Gastrocnemius medialis (tissue), 4 donors: ENCODE data around the gene SH3BP4. TPM values are rescaled to one million over a fixed set of nuclear protein-coding genes. Genes with fewer than 3 reads are reported as not detected.
A peak's percentile ranks its signal among the peaks of the same experiment; 100 is the strongest.

Experiments
- ATAC-seq, 2 donors: fragments of 150-250 bp; one replicate each; pipeline ENCODE4 v1.9.1; 2016
- DNase-seq, 2 donors: peaks; one replicate each; pipeline ENCODE4 v3.0.0-alpha.2; 2019
- H3K27ac ChIP-seq, 4 donors: fragments of 200-600 bp; sonication (generic); 1 replicate in 1 of 4; 2 replicates in 3 of 4; pipeline ENCODE4 v1.5.1; 2016 to 2018; ENCODE audit warnings: mild to moderate bottlenecking in 2 of 4, moderate library complexity in 1 of 4
- H3K27me3 ChIP-seq, 3 donors: fragments of 200-600 bp; sonication (generic) in 2 of 3; 1 replicate in 1 of 3; 2 replicates in 2 of 3; pipeline versions ENCODE4 v1.5.1 to v1.6.0; 2016 to 2019; ENCODE audit warnings: mild to moderate bottlenecking in 1 of 3, moderate library complexity in 1 of 3
- H3K36me3 ChIP-seq, 2 donors: fragments of 200-600 bp; sonication (generic) in 1 of 2; one replicate each; pipeline ENCODE4 v1.5.1; 2017 to 2018
- H3K4me1 ChIP-seq, 2 donors: fragments of 200-600 bp; sonication (generic) in 1 of 2; one replicate each; pipeline ENCODE4 v1.5.1; 2016 to 2017; ENCODE audit warnings: mild to moderate bottlenecking in 2 of 2
- H3K4me3 ChIP-seq, 4 donors: fragments of 200-600 bp; sonication (generic) in 3 of 4; 1 replicate in 1 of 4; 2 replicates in 3 of 4; pipeline ENCODE4 v1.5.1; 2016 to 2019; ENCODE audit warnings: mild to moderate bottlenecking in 2 of 4
- H3K9me3 ChIP-seq, 3 donors: fragments of 200-600 bp; sonication (generic) in 2 of 3; 1 replicate in 1 of 3; 2 replicates in 2 of 3; pipeline ENCODE4 v1.5.1; 2016 to 2019
- CTCF ChIP-seq, 5 experiments: fragments of 450-650 bp in 3 of 5; fragments of 200-600 bp in 2 of 5; sonication (generic) in 2 of 5; IDR thresholded peaks in 4 of 5; conservative IDR thresholded peaks in 1 of 5; 1 replicate in 4 of 5; 2 replicates in 1 of 5; pipeline ENCODE4 v1.5.1; 2016 to 2019; ENCODE audit warnings: antibody characterized with exemption in 5 of 5, mild to moderate bottlenecking in 3 of 5, moderate library complexity in 3 of 5
- POLR2A ChIP-seq, 2 donors: fragments of 450-650 bp; IDR thresholded peaks; one replicate each; pipeline ENCODE4 v1.6.1; 2017; ENCODE audit warnings: antibody characterized with exemption in 2 of 2, mild to moderate bottlenecking in 2 of 2, moderate library complexity in 2 of 2
- in situ Hi-C, 4 donors: fragments of 200-750 bp; cut with MboI; loops; one replicate each; pipeline versions ENCODE4 v1.15.0 to v1.8.0; 2017; ENCODE audit warnings: low sequenced_read_pairs in 4 of 4
- intact Hi-C: fragments of 100-400 bp; cut with DNase I; formaldehyde crosslinking; loops from one replicate; pipeline ENCODE4 v1.15.1; 2023; ENCODE audit warnings: low total_unique reads
- total RNA-seq, 4 donors: library from RNA; depleted of rRNA; stranded (reverse); fragments of >200 nt; gene quantifications; one replicate each; pipeline versions ENCODE4 v1.1.0 to v1.2.3, GENCODE V29; 2016

The SH3BP4 gene
- total RNA-seq, 4 donors from 2014 or later: 10.2 to 36.9 (median 15.9) TPM

GRCh38 chr2:235043762-235044500 lies 92.1 kb downstream of the SH3BP4 start:
- ATAC-seq (no peak), DNase-seq (peak in 1 of 2 donors; percentile 25)
- Histone ChIP-seq H3K9me3 (no peaks in the 10 kb centered on the region), H3K27me3 (no peaks in the 10 kb centered on the region), H3K4me3 (no peak overlapping the region), H3K36me3 (peaks cover 0 to 14% of the 10 kb centered on the region in 2 donors), H3K27ac (no peak overlapping the region), H3K4me1 (peaks cover 0 to 8% of the 10 kb centered on the region in 2 donors)
- no peak for TF ChIP-seq CTCF (IDR thresholded peaks at IDR 0.05 in 4 of 5, conservative IDR thresholded peaks at IDR 0.05 in 1 of 5)
- no peak for TF ChIP-seq POLR2A (IDR thresholded peaks at IDR 0.05)
- in situ Hi-C loops (no loop called here), intact Hi-C loops (no loop called here)

DNA sequence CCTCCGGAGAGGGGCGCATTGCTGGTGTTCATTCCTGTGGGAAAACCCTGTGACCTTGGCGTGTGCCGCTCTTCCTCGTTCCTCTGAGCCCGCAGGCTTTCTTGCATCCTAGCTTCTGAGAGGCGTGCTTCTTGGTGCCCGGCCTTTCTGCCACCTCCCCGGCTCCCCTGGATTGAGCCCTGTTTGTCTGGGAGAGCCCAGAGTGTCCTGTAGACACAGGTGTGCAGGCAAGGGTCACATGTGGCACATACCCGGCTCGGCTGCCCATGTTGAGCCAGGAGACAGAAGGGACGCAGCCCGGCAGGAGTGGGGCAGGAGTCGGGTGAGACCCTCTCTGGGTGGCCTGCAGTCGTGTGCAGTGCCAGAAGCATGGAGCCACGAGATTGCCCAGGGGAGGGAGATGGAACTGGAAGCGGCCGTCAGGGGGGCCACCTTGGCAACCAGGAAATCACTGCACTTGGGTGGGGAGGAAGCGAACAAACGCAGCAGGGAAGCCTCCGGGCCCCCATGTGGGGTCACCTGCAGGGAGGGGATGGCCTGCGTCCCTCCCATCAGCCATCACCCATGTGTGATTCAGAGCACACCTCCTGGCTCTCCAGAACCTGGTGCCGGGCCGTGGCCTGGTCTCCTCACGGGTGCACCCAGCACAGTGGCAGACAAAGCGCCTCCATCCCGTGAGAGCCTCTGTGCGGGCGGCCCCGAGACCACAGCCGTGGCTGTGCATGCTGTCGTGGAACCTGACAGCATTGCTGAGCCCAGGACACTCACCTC lies 92.9 kb downstream of the SH3BP4 start:
- peaks cover 0 to 12% of the 10 kb centered on the region in 2 donors for H3K4me1 ChIP-seq
- peaks cover 0 to 14% of the 10 kb centered on the region in 2 donors for H3K36me3 ChIP-seq
- intact Hi-C loops (no loop called here), in situ Hi-C loops (no loop called here)
- no peak overlapping the region for H3K4me3 ChIP-seq
- ATAC-seq (no peak), DNase-seq (no peak)
- no peaks in the 10 kb centered on the region for H3K9me3 ChIP-seq
- no peaks in the 10 kb centered on the region for H3K27me3 ChIP-seq
- TF ChIP-seq CTCF (IDR thresholded peaks at IDR 0.05 in 4 of 5, conservative IDR thresholded peaks at IDR 0.05 in 1 of 5): no peak
- TF ChIP-seq POLR2A (IDR thresholded peaks at IDR 0.05): no peak
- no peak overlapping the region for H3K27ac ChIP-seq

DNA sequence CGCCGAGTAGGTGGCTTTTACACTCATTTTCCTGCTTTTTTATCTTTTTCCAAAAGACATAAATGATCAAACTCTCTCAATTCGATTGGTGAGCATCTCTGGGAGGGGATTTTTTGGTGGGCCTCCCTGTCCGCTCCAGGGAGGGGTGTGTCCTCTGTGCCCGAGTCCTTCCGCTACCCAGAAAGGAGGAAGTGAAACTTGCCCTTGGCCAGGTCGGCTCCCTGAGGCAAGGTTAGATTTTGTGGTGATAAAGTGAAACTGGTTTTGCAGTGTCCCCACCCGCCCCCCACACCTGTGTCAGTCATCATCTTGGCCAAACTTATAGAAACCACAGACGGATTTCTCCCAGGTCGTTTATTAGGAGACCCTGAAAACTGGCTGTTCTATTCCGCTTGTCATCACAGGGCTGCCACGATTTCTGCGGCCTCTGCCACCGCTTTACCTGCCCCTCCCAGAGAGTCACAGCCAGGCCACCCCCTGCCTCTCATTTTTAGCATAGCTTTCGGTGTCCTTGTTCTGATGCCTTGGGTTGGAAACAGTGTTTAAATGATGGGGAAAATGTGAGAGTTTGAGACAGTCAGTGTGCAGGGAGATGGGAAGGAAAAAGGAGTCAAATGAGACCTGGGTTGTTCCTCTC lies 93.6 kb downstream of the SH3BP4 start:
- no peak for TF ChIP-seq POLR2A (IDR thresholded peaks at IDR 0.05)
- no peak for ATAC-seq
- peaks cover 0 to 13% of the 10 kb centered on the region in 2 donors for H3K4me1 ChIP-seq

GRCh38 chr2:235045973-235046343 lies 94.1 kb downstream of the SH3BP4 start:
- peaks cover 0 to 13% of the 10 kb centered on the region in 2 donors for H3K36me3 ChIP-seq
- no peak overlapping the region for H3K27ac ChIP-seq
- H3K4me3 ChIP-seq: no peak overlapping the region
- in situ Hi-C loops (no loop called here), intact Hi-C loops (no loop called here)
- peaks cover 3 to 18% of the 10 kb centered on the region in 2 donors for H3K4me1 ChIP-seq
- H3K27me3 ChIP-seq: no peaks in the 10 kb centered on the region
- ATAC-seq (no peak), DNase-seq (no peak)
- no peaks in the 10 kb centered on the region for H3K9me3 ChIP-seq
- TF ChIP-seq CTCF (IDR thresholded peaks at IDR 0.05 in 4 of 5, conservative IDR thresholded peaks at IDR 0.05 in 1 of 5): no peak
- no peak for TF ChIP-seq POLR2A (IDR thresholded peaks at IDR 0.05)

More for the DNA sequence above, 93.6 kb downstream of the SH3BP4 start:
- no peak overlapping the region for H3K27ac ChIP-seq
- no peak overlapping the region for H3K4me3 ChIP-seq
- in situ Hi-C loops (no loop called here), intact Hi-C loops (no loop called here)
- no peak for DNase-seq
- peaks cover 0 to 14% of the 10 kb centered on the region in 2 donors for H3K36me3 ChIP-seq
- no peaks in the 10 kb centered on the region for H3K27me3 ChIP-seq
- H3K9me3 ChIP-seq: no peaks in the 10 kb centered on the region

DNA sequence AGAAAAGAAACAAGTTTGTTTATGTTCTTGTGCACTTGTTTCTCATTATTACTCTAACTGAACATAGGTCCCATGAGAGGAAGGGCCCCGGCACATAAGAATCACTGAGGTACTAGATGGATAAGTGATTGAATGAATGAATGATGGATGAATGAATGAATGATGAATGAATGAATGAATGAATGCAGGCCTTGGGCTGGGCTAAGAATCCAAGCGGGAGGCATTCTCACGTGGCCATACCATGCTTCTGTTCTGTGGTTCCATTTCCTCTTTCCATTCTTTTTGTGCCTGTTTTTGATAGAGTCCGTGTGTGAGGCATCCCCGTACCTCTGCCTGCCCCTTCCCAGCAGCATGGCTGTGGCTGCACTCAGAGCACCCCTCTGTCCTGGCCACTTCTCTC lies 94.8 kb downstream of the SH3BP4 start:
- DNase-seq (no peak), ATAC-seq (no peak)
- intact Hi-C loops: no loop called here
- H3K4me3 ChIP-seq: no peak overlapping the region
- H3K27ac ChIP-seq: no peak overlapping the region
- no peaks in the 10 kb centered on the region for H3K27me3 ChIP-seq
- in situ Hi-C loops: no loop called here
- peaks cover 8 to 22% of the 10 kb centered on the region in 2 donors for H3K4me1 ChIP-seq
- no peak for TF ChIP-seq POLR2A (IDR thresholded peaks at IDR 0.05)
- TF ChIP-seq CTCF (IDR thresholded peaks at IDR 0.05 in 4 of 5, conservative IDR thresholded peaks at IDR 0.05 in 1 of 5): no peak
- no peaks in the 10 kb centered on the region for H3K9me3 ChIP-seq
- H3K36me3 ChIP-seq: peaks cover 0 to 6% of the 10 kb centered on the region in 2 donors
